ENCODE data around the gene SLC37A4. TPM values are rescaled to one million over a fixed set of nuclear protein-coding genes. Genes with fewer than 3 reads are reported as not detected.
"Not testable (repeated sequence)": the region's sequence is repeated elsewhere in the genome, so short reads cannot be mapped to it uniquely, and the experiment has no call there.

The SLC37A4 gene
- total RNA-seq, 2 donors from 2014 or later: 28.1 to 36.8 TPM

GRCh38 chr11:119029069-119029339 lies 1.7 kb downstream of the SLC37A4 start:
- Mint-ChIP-seq H3K27ac (peak overlapping the region; percentile 78), H3K4me1 (peaks cover 21% of the 10 kb centered on the region), H3K9me3 (no peaks in the 10 kb centered on the region), H3K36me3 (ENCODE audit: low read depth) (peaks cover 39% of the 10 kb centered on the region), H3K4me3 (peak overlapping the region; percentile 84), H3K27me3 (no peaks in the 10 kb centered on the region)
- ATAC-seq (replicated peaks): no peak

GRCh38 chr11:119028346-119029068 lies 2.2 kb downstream of the SLC37A4 start:
- Mint-ChIP-seq H3K4me1 (peaks cover 25% of the 10 kb centered on the region), H3K4me3 (peak overlapping the region; percentile 84), H3K27me3 (no peaks in the 10 kb centered on the region), H3K36me3 (ENCODE audit: low read depth) (peaks cover 44% of the 10 kb centered on the region), H3K27ac (peak overlapping the region; percentile 78), H3K9me3 (no peaks in the 10 kb centered on the region)
- no peak for ATAC-seq (replicated peaks)

- Mint-ChIP-seq H3K27me3 (no peaks in the 10 kb centered on the region), H3K9me3 (no peaks in the 10 kb centered on the region), H3K36me3 (ENCODE audit: low read depth) (peaks cover 51% of the 10 kb centered on the region), H3K4me1 (peaks cover 28% of the 10 kb centered on the region), H3K4me3 (peak overlapping the region; percentile 84), H3K27ac (peak overlapping the region; percentile 48)
- ATAC-seq (replicated peaks): no peak
Observed at GRCh38 chr11:119027561-119028345, 2.9 kb downstream of the SLC37A4 start.

GRCh38 chr11:119026970-119027369 lies 3.7 kb downstream of the SLC37A4 start:
- H3K27ac Mint-ChIP-seq: no peak overlapping the region
- peaks cover 28% of the 10 kb centered on the region for H3K4me1 Mint-ChIP-seq
- H3K9me3 Mint-ChIP-seq: no peaks in the 10 kb centered on the region
- no peaks in the 10 kb centered on the region for H3K27me3 Mint-ChIP-seq
- peaks cover 59% of the 10 kb centered on the region for H3K36me3 Mint-ChIP-seq (ENCODE audit: low read depth)
- ATAC-seq (replicated peaks): no peak
- H3K4me3 Mint-ChIP-seq: no peak overlapping the region

- peaks cover 67% of the 10 kb centered on the region for H3K36me3 Mint-ChIP-seq (ENCODE audit: low read depth)
- H3K27ac Mint-ChIP-seq: no peak overlapping the region
- H3K4me3 Mint-ChIP-seq: no peak overlapping the region
- no peaks in the 10 kb centered on the region for H3K9me3 Mint-ChIP-seq
- peaks cover 33% of the 10 kb centered on the region for H3K4me1 Mint-ChIP-seq
- no peak for ATAC-seq (replicated peaks)
- no peaks in the 10 kb centered on the region for H3K27me3 Mint-ChIP-seq
Observed at GRCh38 chr11:119025978-119026766, 4.5 kb downstream of the SLC37A4 start.

GRCh38 chr11:119025541-119025940 lies 5.1 kb downstream of the SLC37A4 start:
- no peak overlapping the region for H3K4me3 Mint-ChIP-seq
- no peaks in the 10 kb centered on the region for H3K9me3 Mint-ChIP-seq
- H3K27me3 Mint-ChIP-seq: no peaks in the 10 kb centered on the region
- H3K27ac Mint-ChIP-seq: peak overlapping the region; percentile 80
- no peak for ATAC-seq (replicated peaks)
- peaks cover 73% of the 10 kb centered on the region for H3K36me3 Mint-ChIP-seq (ENCODE audit: low read depth)
- peaks cover 33% of the 10 kb centered on the region for H3K4me1 Mint-ChIP-seq

GRCh38 chr11:119025099-119025473 lies 5.6 kb downstream of the SLC37A4 start:
- Mint-ChIP-seq H3K27me3 (no peaks in the 10 kb centered on the region), H3K36me3 (ENCODE audit: low read depth) (peaks cover 78% of the 10 kb centered on the region), H3K4me1 (peaks cover 35% of the 10 kb centered on the region), H3K9me3 (no peaks in the 10 kb centered on the region), H3K27ac (peak overlapping the region; percentile 80), H3K4me3 (no peak overlapping the region)
- ATAC-seq (replicated peaks): no peak

- Mint-ChIP-seq H3K4me1 (peaks cover 38% of the 10 kb centered on the region), H3K27me3 (no peaks in the 10 kb centered on the region), H3K27ac (peak overlapping the region; percentile 80), H3K36me3 (ENCODE audit: low read depth) (peaks cover 83% of the 10 kb centered on the region), H3K4me3 (peak overlapping the region; percentile 17), H3K9me3 (no peaks in the 10 kb centered on the region)
- no peak for ATAC-seq (replicated peaks)
Observed at GRCh38 chr11:119024430-119025098, 6.1 kb downstream of the SLC37A4 start.

- peaks cover 33% of the 10 kb centered on the region for H3K4me1 Mint-ChIP-seq
- no peak for ATAC-seq (replicated peaks)
Observed at GRCh38 chr11:119023741-119024140, 6.9 kb downstream of the SLC37A4 start.

GRCh38 chr11:119021631-119022030 lies 9.0 kb downstream of the SLC37A4 start:
- H3K9me3 Mint-ChIP-seq: no peaks in the 10 kb centered on the region
- peaks cover 97% of the 10 kb centered on the region for H3K36me3 Mint-ChIP-seq (ENCODE audit: low read depth)
- peaks cover 31% of the 10 kb centered on the region for H3K4me1 Mint-ChIP-seq
- ATAC-seq (replicated peaks): no peak
- peak overlapping the region; percentile 80 for H3K27ac Mint-ChIP-seq
- H3K27me3 Mint-ChIP-seq: no peaks in the 10 kb centered on the region
- H3K4me3 Mint-ChIP-seq: peak overlapping the region; percentile 91

More at GRCh38 chr11:119023741-119024140, 6.9 kb downstream of the SLC37A4 start:
- no peaks in the 10 kb centered on the region for H3K27me3 Mint-ChIP-seq
- H3K4me3 Mint-ChIP-seq: peak overlapping the region; percentile 0
- H3K27ac Mint-ChIP-seq: peak overlapping the region; percentile 80
- peaks cover 86% of the 10 kb centered on the region for H3K36me3 Mint-ChIP-seq (ENCODE audit: low read depth)
- H3K9me3 Mint-ChIP-seq: no peaks in the 10 kb centered on the region

- peak overlapping the region; percentile 91 for H3K4me3 Mint-ChIP-seq
- ATAC-seq (replicated peaks): no peak
- peak overlapping the region; percentile 95 for H3K27ac Mint-ChIP-seq
- peaks cover 29% of the 10 kb centered on the region for H3K4me1 Mint-ChIP-seq
- peaks cover 99% of the 10 kb centered on the region for H3K36me3 Mint-ChIP-seq (ENCODE audit: low read depth)
- H3K27me3 Mint-ChIP-seq: no peaks in the 10 kb centered on the region
- no peaks in the 10 kb centered on the region for H3K9me3 Mint-ChIP-seq
Observed at GRCh38 chr11:119019996-119020395, 10.7 kb downstream of the SLC37A4 start.

GRCh38 chr11:119018074-119018938 lies 12.4 kb downstream of the SLC37A4 start, which contains the start of the genes RPS25 and TRAPPC4:
Gene RPS25, minus strand, starts transcription at chr11:119018343. Its CDS starts 59 bp downstream, at chr11:119018284.
Gene TRAPPC4, plus strand, starts transcription at chr11:119018766. Its CDS starts 30 bp downstream, at chr11:119018796.
- H3K36me3 Mint-ChIP-seq (ENCODE audit: low read depth): peaks cover 99% of the 10 kb centered on the region
- H3K4me1 Mint-ChIP-seq: peaks cover 20% of the 10 kb centered on the region
- H3K27me3 Mint-ChIP-seq: no peaks in the 10 kb centered on the region
- peak within 1 kb of the TSS; percentile 95 for H3K27ac Mint-ChIP-seq
- ATAC-seq (replicated peaks): peak; percentile 94
- peak within 1 kb of the TSS; percentile 91 for H3K4me3 Mint-ChIP-seq
- no peaks in the 10 kb centered on the region for H3K9me3 Mint-ChIP-seq

- ATAC-seq (replicated peaks): not testable (repeated sequence)
Observed at GRCh38 chr11:119017377-119017776, 13.3 kb downstream of the SLC37A4 start.

More at GRCh38 chr11:119017377-119017776, 13.3 kb downstream of the SLC37A4 start:
- H3K27me3 Mint-ChIP-seq, H3K9me3 Mint-ChIP-seq: not testable (repeated sequence)
- Mint-ChIP-seq H3K36me3 (ENCODE audit: low read depth) (peaks cover 99% of the 10 kb centered on the region), H3K4me1 (peaks cover 22% of the 10 kb centered on the region), H3K4me3 (peak overlapping the region; percentile 91), H3K27ac (peak overlapping the region; percentile 95)
